Measurements from ENCODE around the gene PRICKLE2.

The PRICKLE2 gene

GRCh38 chr3:64131725-64132469 lies 93.4 kb downstream of the PRICKLE2 start:
- DNase-seq (ENCODE audit: low spot score) = no peak

DNA sequence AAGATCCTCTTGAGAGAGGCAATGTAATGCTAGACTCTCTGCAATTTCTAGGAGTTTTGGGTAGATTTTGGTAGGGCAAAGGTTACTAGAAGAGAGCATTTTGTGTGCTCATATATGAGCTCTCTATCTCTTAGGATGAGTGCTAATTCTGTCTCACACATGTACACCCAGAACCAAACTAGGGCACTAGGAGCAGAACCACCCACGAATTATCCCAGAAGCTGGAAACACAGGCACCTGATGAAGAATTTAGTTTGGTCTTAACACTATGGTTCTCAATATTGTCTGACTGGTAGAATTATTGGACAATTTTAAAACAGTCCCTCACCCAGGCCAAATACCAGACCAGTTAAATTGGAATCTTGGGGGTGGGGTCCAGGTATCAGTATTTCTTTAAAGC lies 94.8 kb downstream of the PRICKLE2 start:
- no peak for DNase-seq (ENCODE audit: low spot score)

- no peak for DNase-seq (ENCODE audit: low spot score)
Measured at GRCh38 chr3:64129581-64129980, 95.7 kb downstream of the PRICKLE2 start.

- DNase-seq (ENCODE audit: low spot score) = no peak
Measured at GRCh38 chr3:64129106-64129505, 96.2 kb downstream of the PRICKLE2 start.

DNA sequence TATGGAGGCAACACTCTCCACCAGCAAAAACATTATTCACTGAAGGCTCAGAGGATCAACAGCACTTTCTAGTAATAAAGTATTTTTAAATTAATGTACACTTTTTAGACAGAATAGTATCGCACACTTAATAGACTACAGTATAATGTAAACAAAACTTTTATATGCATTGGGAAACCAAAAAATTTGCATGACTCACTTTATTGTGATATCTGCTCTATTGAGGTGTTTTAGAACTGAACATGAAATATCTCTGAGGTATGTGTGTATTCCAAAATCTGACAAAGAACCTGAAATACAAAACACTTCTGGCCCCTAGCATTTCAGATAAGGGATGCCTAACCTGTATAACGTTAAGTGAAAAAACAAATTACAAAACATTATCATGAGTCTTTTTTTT lies 99.7 kb downstream of the PRICKLE2 start:
- no peak for DNase-seq (ENCODE audit: low spot score)

DNA sequence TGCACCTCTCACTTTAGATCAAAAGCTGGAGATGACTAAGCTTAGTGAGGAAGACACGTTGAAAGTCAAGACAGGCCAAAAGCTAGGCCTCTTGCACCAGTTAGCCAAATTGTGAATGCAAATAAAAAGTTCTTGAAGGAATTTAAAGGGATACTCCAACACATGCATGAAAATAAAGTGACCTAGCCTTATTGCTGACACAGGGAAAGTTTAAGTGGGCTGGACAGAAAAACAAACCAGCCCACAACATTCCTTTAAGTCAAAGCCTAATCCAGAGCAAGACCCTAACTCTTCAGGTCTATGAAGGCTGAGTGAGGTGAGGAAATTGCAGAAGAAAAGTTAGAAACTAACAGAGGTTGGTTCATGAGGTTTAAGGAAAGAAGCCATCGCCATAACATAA lies 101.3 kb downstream of the PRICKLE2 start:
- no peak for DNase-seq (ENCODE audit: low spot score)

DNA sequence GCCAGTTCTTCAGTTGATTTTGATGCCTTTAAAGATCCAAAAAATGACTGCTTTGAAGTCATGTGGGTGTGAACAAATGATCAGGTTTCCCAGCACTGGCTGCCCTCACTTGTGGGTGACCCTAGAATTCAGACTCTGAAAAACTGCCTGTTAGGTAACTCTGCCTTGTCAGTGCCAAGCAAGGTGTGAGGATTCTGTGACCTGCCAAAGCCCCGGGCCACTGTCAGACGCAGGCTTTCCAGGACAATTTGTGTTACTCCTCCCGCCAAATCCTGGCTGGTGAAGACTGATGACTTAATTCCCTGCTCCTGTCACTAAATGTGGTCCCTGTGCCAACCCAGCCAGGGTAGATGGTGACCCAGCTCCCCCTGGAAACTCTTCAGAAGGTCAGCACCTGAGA lies 102.8 kb downstream of the PRICKLE2 start:
- DNase-seq (ENCODE audit: low spot score) = no peak

GRCh38 chr3:64121750-64122311 lies 103.4 kb downstream of the PRICKLE2 start:
- DNase-seq (ENCODE audit: low spot score) = no peak

DNA sequence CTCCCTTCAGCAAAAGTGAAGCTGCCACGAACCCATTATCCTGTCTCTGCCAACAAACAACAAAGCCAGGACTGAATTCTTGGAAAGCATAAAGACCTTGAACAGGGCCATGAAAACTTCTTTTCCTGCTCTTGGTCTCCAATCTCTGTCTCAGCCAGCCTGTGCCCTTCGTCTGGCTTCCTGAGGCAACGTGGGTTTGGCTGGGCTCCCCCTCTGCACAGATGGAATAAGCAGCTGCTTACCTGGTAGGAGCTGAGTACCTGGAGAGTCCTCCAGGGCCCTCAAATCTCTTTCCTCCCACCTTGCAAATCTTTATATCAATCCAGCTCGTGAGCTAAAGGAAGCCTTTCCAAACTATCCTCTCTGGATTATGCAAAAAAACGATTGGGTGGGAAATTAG lies 104.4 kb downstream of the PRICKLE2 start:
- no peak for DNase-seq (ENCODE audit: low spot score)

GRCh38 chr3:64117483-64117882 lies 107.8 kb downstream of the PRICKLE2 start:
- DNase-seq (ENCODE audit: low spot score) = no peak

DNA sequence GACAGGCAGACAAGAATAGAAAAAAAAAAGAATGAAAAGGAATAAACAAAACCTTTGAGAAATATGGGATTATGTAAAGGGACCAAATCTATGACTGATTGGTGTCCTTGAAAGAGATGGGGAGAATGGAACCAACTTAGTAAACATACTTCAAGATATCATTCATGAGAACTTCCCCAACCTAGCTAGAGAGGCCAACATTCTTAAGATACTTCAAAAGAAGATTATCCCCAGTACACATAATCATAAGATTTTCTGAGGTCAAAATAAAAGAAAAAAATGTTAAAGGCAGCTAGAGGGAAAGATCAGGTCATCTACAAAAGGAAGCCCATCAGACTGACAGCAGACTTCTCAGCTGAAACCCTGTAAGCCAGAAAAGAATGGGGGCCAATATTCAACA lies 110.6 kb downstream of the PRICKLE2 start:
- no peak for DNase-seq (ENCODE audit: low spot score)

DNA sequence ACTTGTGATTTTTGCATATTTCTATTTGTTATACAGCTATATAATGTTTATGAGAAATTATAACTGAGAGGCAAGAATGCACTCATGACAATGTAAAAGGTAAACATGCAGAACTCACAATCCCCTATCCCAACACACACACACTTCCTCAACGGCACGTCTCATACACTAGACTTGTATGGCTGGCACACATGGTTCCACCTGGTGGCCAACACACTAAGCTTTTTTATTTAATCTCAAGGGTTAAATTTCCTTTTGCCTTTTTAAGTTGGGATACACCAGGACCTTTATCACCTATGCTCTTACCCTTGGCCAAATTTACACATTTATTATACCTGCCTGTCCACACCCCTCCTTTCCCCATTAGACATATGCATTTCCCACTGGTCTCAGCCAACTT lies 113.4 kb downstream of the PRICKLE2 start:
- no peak for DNase-seq (ENCODE audit: low spot score)

GRCh38 chr3:64111083-64111482 lies 114.2 kb downstream of the PRICKLE2 start:
- DNase-seq (ENCODE audit: low spot score) = no peak

GRCh38 chr3:64110071-64110470 lies 115.2 kb downstream of the PRICKLE2 start:
- no peak for DNase-seq (ENCODE audit: low spot score)

DNA sequence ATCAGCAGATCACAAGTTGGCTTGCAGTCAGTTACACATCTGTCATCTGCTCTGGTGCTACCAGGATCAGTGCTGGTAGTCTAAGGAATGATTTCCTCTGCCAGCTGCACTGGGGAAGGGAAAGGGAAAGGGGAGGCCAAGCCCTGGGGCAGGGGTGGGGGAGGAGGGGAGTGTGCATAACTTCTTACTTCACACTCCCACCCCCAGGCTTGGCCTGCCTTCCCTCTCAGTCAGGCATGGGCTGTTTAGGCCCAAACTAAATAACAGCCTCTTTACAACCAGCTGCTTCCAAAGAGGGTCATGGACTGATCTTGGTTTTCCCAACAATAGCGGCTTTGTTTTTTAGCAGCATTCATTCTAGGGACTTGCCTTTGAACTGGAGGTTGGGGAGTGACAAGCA lies 115.8 kb downstream of the PRICKLE2 start:
- DNase-seq (ENCODE audit: low spot score) = no peak

- DNase-seq (ENCODE audit: low spot score) = no peak
Measured at GRCh38 chr3:64108784-64109317, 116.4 kb downstream of the PRICKLE2 start.

DNA sequence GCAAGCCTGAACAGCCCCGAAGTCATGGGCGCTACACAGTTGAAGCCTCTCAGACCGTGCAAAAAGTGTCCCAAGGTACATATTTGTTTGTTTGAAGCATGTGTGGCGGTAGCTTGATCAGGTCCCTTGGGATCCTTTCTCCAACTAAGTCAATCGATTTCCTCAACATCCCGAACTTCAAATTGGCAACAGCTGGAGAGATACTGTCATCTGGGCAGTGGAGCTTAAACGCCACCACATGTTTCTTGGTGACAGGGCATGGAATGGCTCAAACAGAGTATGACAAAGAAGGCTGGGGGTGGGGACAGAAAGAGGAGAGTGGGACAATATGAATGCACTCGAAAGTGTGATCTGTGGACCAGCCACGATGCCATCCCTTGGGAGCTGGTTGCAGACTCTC lies 117.0 kb downstream of the PRICKLE2 start:
- no peak for DNase-seq (ENCODE audit: low spot score)

DNA sequence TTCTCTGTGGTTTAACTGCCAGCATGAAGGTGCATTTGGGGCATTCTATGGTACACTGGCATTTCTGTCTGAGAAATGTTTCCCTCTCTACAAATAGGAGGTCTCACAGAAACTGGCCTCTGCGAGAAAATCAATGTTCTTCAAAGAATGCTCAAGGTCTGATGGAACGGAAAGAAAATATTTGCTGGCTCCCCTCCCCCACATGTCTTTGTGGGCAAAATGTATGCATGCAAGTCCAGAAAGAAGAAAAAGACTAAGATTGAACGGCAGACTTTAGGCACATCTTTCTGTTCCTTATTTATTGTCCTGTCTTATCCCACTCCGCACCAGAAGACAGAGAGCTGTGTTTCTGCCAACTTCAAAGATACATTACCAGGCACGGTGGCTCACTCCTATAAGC lies 118.1 kb downstream of the PRICKLE2 start:
- DNase-seq (ENCODE audit: low spot score) = no peak

DNA sequence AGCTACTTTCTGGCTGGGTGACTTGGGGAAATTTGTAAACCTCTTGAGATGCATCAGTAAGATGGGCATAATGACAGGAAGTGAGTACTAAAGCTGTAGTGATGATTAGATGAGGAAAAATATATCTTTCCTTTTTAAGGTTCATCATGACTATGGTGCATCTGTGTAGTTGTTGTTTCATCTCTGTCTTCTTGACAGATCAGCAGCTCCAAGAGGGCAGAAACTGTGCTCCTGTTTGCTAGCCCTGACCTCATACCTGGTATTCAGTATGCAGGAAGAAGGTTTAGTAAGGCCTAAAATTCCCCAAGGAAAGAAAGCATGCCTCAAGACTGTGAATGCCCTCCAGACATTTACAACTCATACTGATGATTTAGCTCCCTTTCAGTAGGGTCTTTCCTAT lies 119.5 kb downstream of the PRICKLE2 start:
- DNase-seq (ENCODE audit: low spot score) = no peak

- no peak for DNase-seq (ENCODE audit: low spot score)
Measured at GRCh38 chr3:64104691-64105111, 120.6 kb downstream of the PRICKLE2 start.

GRCh38 chr3:64104006-64104405 lies 121.3 kb downstream of the PRICKLE2 start:
- DNase-seq (ENCODE audit: low spot score) = no peak

- DNase-seq (ENCODE audit: low spot score) = no peak
Measured at GRCh38 chr3:64103131-64103530, 122.1 kb downstream of the PRICKLE2 start.

GRCh38 chr3:64102147-64102546 lies 123.1 kb downstream of the PRICKLE2 start:
- no peak for DNase-seq (ENCODE audit: low spot score)

DNA sequence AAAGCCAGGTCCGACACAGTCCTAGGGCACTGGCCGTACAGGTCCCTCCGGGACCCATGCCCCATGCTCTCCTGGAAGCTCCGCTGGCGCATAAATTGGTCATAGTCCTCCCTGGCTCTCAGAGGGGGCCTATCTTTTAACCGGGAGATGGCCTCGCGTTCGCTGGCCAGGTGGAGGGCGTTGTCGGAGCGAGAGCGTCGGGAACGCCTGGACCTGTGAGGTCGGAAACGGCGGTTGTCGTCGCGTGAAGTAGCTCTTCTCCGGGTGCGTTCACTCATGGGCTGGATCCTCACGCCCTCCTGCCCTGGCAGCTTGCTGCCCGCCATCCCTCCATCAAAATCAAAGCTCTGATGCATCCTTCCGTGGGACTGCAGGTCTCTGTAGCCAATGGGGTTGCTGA lies 126.0 kb downstream of the PRICKLE2 start:
- no peak for DNase-seq (ENCODE audit: low spot score)

All from GM03348 (cell line).